T-cell (primary cell): ENCODE data around the gene AGAP3. TPM values are rescaled to one million over a fixed set of nuclear protein-coding genes. Genes with fewer than 3 reads are reported as not detected.

ENCODE experiments used
- ATAC-seq, 4 experiments: fragments of 200-7000 bp in 3 of 4; fragments of 150-1000 bp in 1 of 4; cut with Tn5 transposase; replicated peaks in 1 of 4; 1 replicate in 3 of 4; 2 replicates in 1 of 4; pipeline ENCODE4 v1.10.0; 2021; ENCODE audit warnings: moderate library complexity in 3 of 4, mild to moderate bottlenecking in 2 of 4, moderate number of reproducible peaks in 1 of 4
- CTCF ChIA-PET, 2 donors: fragments of 300-600 bp; sonication (Branson Sonifier 250); formaldehyde crosslinking; loops; one replicate each; lab custom pipeline; 2022; ENCODE audit warnings: antibody characterized with exemption in 2 of 2; lab: Charles Lee
- POLR2A ChIA-PET, 2 donors: fragments of 300-600 bp; sonication (Branson Sonifier 250); formaldehyde crosslinking; loops; one replicate each; lab custom pipeline; 2022; ENCODE audit warnings: antibody characterized with exemption in 2 of 2; lab: Charles Lee
- DNase-seq, 35 experiments: peaks; one replicate each; pipeline versions ENCODE4 v3.0.0 to v3.0.0-alpha.2; 2013 to 2023
- H3K27ac ChIP-seq: one replicate; pipeline ENCODE4 v1.5.1; 2013; ENCODE audit warnings: low read length
- H3K27me3 ChIP-seq, 2 experiments: replicated peaks in 1 of 2; 1 replicate in 1 of 2; 2 replicates in 1 of 2; pipeline versions ENCODE4 v1.6.1 to v1.7.0; 2013; ENCODE audit warnings: low read length in 1 of 2, mixed read lengths in 1 of 2; ENCODE audit not compliant: control insufficient read depth in 2 of 2, insufficient read depth in 2 of 2; ENCODE audit errors: extremely low read depth in 1 of 2
- H3K36me3 ChIP-seq, 2 donors: 1 replicate in 1 of 2; 2 replicates in 1 of 2; pipeline versions ENCODE4 v1.6.1 to v1.7.0; 2013; ENCODE audit warnings: low read length in 1 of 2; ENCODE audit not compliant: control insufficient read depth in 2 of 2, insufficient read depth in 1 of 2; ENCODE audit errors: extremely low read depth in 1 of 2
- H3K4me1 ChIP-seq, 2 experiments: 1 replicate in 1 of 2; 2 replicates in 1 of 2; pipeline versions ENCODE4 v1.6.1 to v1.7.0; 2013; ENCODE audit warnings: low read length in 2 of 2, mixed read lengths in 1 of 2; ENCODE audit not compliant: insufficient read depth in 2 of 2, control insufficient read depth in 1 of 2; ENCODE audit errors: extremely low read depth in 1 of 2
- H3K4me3 ChIP-seq, 2 donors: 1 replicate in 1 of 2; 2 replicates in 1 of 2; pipeline versions ENCODE4 v1.5.1 to v1.7.0; 2013; ENCODE audit warnings: mild to moderate bottlenecking in 2 of 2, low read length in 1 of 2, moderate library complexity in 1 of 2; ENCODE audit not compliant: control insufficient read depth in 1 of 2; ENCODE audit errors: extremely low read depth in 1 of 2
- H3K9me3 ChIP-seq: 2 replicates; pipeline ENCODE4 v1.7.0; 2013
- H3K27ac Mint-ChIP-seq, 2 donors: one replicate each; pipeline ENCODE4 v1.8.0; 2020 to 2021; ENCODE audit warnings: mild to moderate bottlenecking in 2 of 2, mixed read lengths in 2 of 2
- H3K27me3 Mint-ChIP-seq, 2 donors: one replicate each; pipeline ENCODE4 v1.8.0; 2021 to 2022; ENCODE audit warnings: mixed read lengths in 2 of 2
- H3K36me3 Mint-ChIP-seq: one replicate; pipeline ENCODE4 v1.8.0; 2021; ENCODE audit warnings: mixed read lengths
- H3K4me1 Mint-ChIP-seq, 3 donors: one replicate each; pipeline ENCODE4 v1.8.0; 2020 to 2022; ENCODE audit warnings: mixed read lengths in 3 of 3, mild to moderate bottlenecking in 1 of 3
- H3K4me3 Mint-ChIP-seq, 3 donors: one replicate each; pipeline ENCODE4 v1.8.0; 2020 to 2022; ENCODE audit warnings: mild to moderate bottlenecking in 3 of 3, mixed read lengths in 3 of 3, moderate library complexity in 3 of 3
- H3K9me3 Mint-ChIP-seq, 3 donors: one replicate each; pipeline ENCODE4 v1.8.0; 2020 to 2022; ENCODE audit warnings: mixed read lengths in 3 of 3
- WGBS: methylation state at CpG from one replicate; pipeline ENCODE4 v1.1.5; 2013; ENCODE audit warnings: missing lambda C conversion rate; ENCODE audit not compliant: insufficient coverage; 5-methylcytosine and 5-hydroxymethylcytosine counted together
- total RNA-seq, 35 experiments: library from RNA in 6 of 35; stranded (reverse) in 6 of 35; fragments of 120-200 nt in 1 of 35; gene quantifications; one replicate each; pipeline versions ENCODE4 v1.2.1 to v1.2.4 and lab custom pipeline; 2013 to 2026

AGAP3 gene
- total RNA-seq, 5 donors from 2014 or later (not counting 1 experiment from before 2014, with no cell fraction given), result 28.2 to 67.3 (median 50.9) TPM

DNA sequence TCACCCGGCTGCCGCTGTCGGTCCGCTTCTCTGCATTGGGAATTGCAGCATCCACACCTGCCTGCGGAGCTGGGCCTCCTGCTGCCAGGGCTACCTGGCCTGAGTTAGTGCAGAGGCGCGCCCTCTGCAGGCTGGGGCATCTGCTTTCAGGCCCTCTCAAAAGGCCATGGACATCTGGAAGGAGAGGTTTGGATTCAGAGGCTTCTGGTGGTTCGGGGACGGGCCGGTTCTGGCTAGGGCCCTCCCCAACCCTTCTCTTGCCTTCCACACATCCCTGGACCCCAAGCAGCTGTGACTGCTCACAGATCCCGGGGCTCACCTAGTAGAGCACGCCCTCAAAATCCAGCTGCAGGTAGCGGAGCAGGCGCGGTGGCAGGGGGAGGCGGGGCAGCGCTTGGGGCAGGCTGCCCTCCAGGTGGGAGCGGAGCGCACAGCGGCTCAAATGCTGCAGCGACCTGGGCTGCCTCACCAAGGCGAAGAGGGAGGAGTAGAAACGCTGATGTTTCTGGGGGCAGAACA lies 89.6 kb downstream of the AGAP3 start:
- Mint-ChIP-seq H3K27ac (no peak overlapping the region), H3K9me3 (no peaks in the 10 kb centered on the region), H3K27me3 (peaks cover 34 to 47% of the 10 kb centered on the region in 2 donors), H3K36me3 (no peaks in the 10 kb centered on the region), H3K4me1 (peaks cover 7 to 10% (median 9%) of the 10 kb centered on the region in 3 donors), H3K4me3 (no peak overlapping the region)
- H3K27ac ChIP-seq, result no peak overlapping the region
- WGBS, result 84% methylated on average over 20 of the region's 23 CpGs
- H3K36me3 ChIP-seq, result no peaks in the 10 kb centered on the region
- peaks cover 2 to 75% of the 10 kb centered on the region in 2 experiments for H3K27me3 ChIP-seq
- H3K9me3 ChIP-seq, result no peaks in the 10 kb centered on the region
- no peak overlapping the region for H3K4me3 ChIP-seq
- ATAC-seq (no peak), DNase-seq (no peak)
- ChIA-PET CTCF (interaction anchor here in 1 of 2 donors (0.6 kb wide), 2 partner anchors 10 to 222 kb away, joined by 3 to 4 read pairs; no protein-coding TSS in a partner anchor), POLR2A (no interaction called here)
- peaks cover 0 to 12% of the 10 kb centered on the region in 2 experiments for H3K4me1 ChIP-seq

DNA sequence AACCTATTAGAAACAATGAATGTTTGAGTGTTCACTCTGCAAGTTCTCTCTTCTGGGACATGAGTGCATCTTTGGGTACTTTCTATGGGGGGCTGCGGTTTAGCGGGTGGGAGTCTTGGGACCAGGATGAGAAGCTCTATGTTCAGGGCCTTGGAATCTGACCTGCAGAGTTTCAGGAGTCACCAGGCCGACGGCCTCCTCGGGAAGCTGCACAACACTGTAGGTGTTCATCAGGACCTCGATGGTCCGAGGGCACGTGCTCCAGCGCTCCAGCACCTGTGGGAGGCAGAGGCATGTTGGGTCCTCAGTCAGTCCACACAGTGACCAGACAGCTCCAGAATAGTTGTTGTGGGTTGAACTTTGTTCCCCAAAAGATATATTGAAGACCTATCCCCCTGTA lies 90.1 kb downstream of the AGAP3 start:
- H3K4me3 ChIP-seq, result no peak overlapping the region
- ATAC-seq, result no peak
- H3K27ac Mint-ChIP-seq, result no peak overlapping the region
- CTCF ChIA-PET, result interaction anchor here in 1 of 2 donors (0.6 kb wide), 2 partner anchors 10 to 223 kb away, joined by 3 to 4 read pairs; no protein-coding TSS in a partner anchor
- peaks cover 7 to 10% (median 9%) of the 10 kb centered on the region in 3 donors for H3K4me1 Mint-ChIP-seq
- peaks cover 34 to 41% of the 10 kb centered on the region in 2 donors for H3K27me3 Mint-ChIP-seq
- H3K9me3 ChIP-seq, result no peaks in the 10 kb centered on the region
- H3K36me3 ChIP-seq, result no peaks in the 10 kb centered on the region
- no peaks in the 10 kb centered on the region for H3K9me3 Mint-ChIP-seq
- 94% methylated on average over 4 of the region's 9 CpGs for WGBS
- no peak for DNase-seq
- POLR2A ChIA-PET, result no interaction called here
- H3K36me3 Mint-ChIP-seq, result no peaks in the 10 kb centered on the region
- peaks cover 0 to 12% of the 10 kb centered on the region in 2 experiments for H3K4me1 ChIP-seq
- H3K27me3 ChIP-seq, result peaks cover 2 to 77% of the 10 kb centered on the region in 2 experiments
- H3K4me3 Mint-ChIP-seq, result no peak overlapping the region
- H3K27ac ChIP-seq, result no peak overlapping the region

DNA sequence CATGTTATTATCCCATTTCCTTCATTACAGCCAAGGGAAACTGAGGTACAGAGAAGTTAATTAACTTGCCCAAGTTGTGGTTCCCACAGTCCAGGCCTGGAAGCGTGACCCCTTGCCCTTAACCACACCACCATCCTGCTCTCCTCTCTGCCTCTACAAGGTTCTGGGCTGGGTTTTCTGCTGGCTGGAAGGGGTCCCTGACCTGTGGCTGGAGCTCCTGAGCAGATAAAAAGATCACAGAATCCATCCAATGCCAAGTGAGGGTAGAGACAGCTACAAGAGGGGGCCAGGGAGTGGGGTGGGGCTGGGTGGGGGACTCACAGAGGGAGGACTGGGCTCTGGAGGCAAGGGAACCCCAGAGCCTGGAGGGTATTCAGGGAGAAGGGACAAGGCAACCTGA lies 91.0 kb downstream of the AGAP3 start:
- H3K27ac ChIP-seq, result no peak overlapping the region
- DNase-seq (no peak), ATAC-seq (no peak)
- no peaks in the 10 kb centered on the region for H3K36me3 ChIP-seq
- Mint-ChIP-seq H3K4me1 (peaks cover 6 to 9% (median 8%) of the 10 kb centered on the region in 3 donors), H3K27me3 (peaks cover 32 to 37% of the 10 kb centered on the region in 2 donors), H3K36me3 (no peaks in the 10 kb centered on the region), H3K9me3 (no peaks in the 10 kb centered on the region), H3K4me3 (no peak overlapping the region), H3K27ac (no peak overlapping the region)
- H3K27me3 ChIP-seq, result peaks cover 2 to 72% of the 10 kb centered on the region in 2 experiments
- POLR2A ChIA-PET, result no interaction called here
- CTCF ChIA-PET, result interaction anchor here (0.7 kb wide), 2 partner anchors 11 to 30 kb away, joined by 3 to 4 read pairs; no protein-coding TSS in a partner anchor
- no peaks in the 10 kb centered on the region for H3K9me3 ChIP-seq
- H3K4me1 ChIP-seq, result peaks cover 0 to 11% of the 10 kb centered on the region in 2 experiments
- no peak overlapping the region for H3K4me3 ChIP-seq
- WGBS, result no CpG with 5 or more reads among the region's 1 CpG

DNA sequence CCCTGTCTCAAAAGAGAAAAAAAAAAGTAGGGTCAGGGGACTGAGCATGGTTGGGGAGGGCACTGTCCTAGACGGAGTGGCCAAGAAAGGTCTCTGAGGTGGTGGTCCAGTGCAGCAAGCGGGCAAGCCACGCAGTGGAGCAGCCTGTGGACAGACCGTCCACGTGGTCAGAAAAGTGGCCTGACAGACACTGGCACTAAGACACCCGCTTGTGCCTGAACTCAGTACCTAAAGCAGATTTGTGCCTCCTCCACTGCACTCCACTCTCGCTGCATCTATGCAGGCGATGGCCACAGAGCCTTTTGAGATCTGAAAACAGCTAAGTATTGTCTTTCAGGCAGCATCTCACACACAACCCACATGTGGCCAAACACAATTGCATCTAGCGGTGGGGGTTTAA lies 92.0 kb downstream of the AGAP3 start:
- peaks cover 2 to 65% of the 10 kb centered on the region in 2 experiments for H3K27me3 ChIP-seq
- POLR2A ChIA-PET, result no interaction called here
- WGBS, result 87% methylated on average over 8 of the region's 9 CpGs
- Mint-ChIP-seq H3K9me3 (no peaks in the 10 kb centered on the region), H3K36me3 (no peaks in the 10 kb centered on the region), H3K4me1 (peaks cover 0 to 3% (median 0%) of the 10 kb centered on the region in 3 donors), H3K27me3 (peaks cover 24 to 29% of the 10 kb centered on the region in 2 donors), H3K27ac (no peak overlapping the region), H3K4me3 (no peak overlapping the region)
- H3K9me3 ChIP-seq, result no peaks in the 10 kb centered on the region
- H3K36me3 ChIP-seq, result no peaks in the 10 kb centered on the region
- CTCF ChIA-PET, result interaction anchor here in 1 of 2 donors (0.5 to 0.7 kb wide), 3 partner anchors 31 to 136 kb away, joined by 3 to 4 read pairs (median 3); no protein-coding TSS in a partner anchor
- H3K27ac ChIP-seq, result no peak overlapping the region
- ATAC-seq, result no peak
- DNase-seq, result no peak
- H3K4me3 ChIP-seq, result no peak overlapping the region
- peaks cover 0 to 4% of the 10 kb centered on the region in 2 experiments for H3K4me1 ChIP-seq

DNA sequence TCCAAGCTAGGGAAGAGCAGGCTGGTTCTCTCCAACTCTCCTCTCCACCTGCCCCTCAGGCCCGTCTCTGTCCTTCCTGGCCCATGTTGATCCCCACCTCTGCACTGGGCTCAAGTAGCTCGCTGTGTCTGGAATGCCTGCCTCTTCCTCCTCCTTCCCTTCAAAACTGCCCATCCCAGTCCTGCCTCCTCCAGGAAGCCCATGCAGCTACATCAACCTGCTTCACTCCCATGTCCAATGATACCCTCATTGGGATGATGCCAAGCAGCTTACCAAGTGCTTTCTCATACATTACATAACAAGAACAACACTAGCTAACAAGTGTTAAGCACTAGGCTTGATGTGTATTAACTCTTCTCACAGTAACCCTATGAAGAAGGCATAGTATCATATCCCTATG lies 92.6 kb downstream of the AGAP3 start:
- no peaks in the 10 kb centered on the region for H3K36me3 Mint-ChIP-seq
- peaks cover 18 to 24% of the 10 kb centered on the region in 2 donors for H3K27me3 Mint-ChIP-seq
- H3K27ac ChIP-seq, result no peak overlapping the region
- ATAC-seq (no peak), DNase-seq (no peak)
- H3K4me1 Mint-ChIP-seq, result peaks cover 0 to 3% (median 0%) of the 10 kb centered on the region in 3 donors
- no peaks in the 10 kb centered on the region for H3K9me3 ChIP-seq
- H3K27me3 ChIP-seq, result peaks cover 2 to 62% of the 10 kb centered on the region in 2 experiments
- H3K27ac Mint-ChIP-seq, result no peak overlapping the region
- CTCF ChIA-PET, result interaction anchor here in 1 of 2 donors (0.5 kb wide), 1 partner anchor 136 kb away, joined by 3 read pairs; no protein-coding TSS in a partner anchor
- no peaks in the 10 kb centered on the region for H3K36me3 ChIP-seq
- H3K4me1 ChIP-seq, result peaks cover 0 to 4% of the 10 kb centered on the region in 2 experiments
- no peak overlapping the region for H3K4me3 ChIP-seq
- no peaks in the 10 kb centered on the region for H3K9me3 Mint-ChIP-seq
- WGBS, result 87% methylated on average over 2 of the region's 2 CpGs
- no peak overlapping the region for H3K4me3 Mint-ChIP-seq
- POLR2A ChIA-PET, result no interaction called here

DNA sequence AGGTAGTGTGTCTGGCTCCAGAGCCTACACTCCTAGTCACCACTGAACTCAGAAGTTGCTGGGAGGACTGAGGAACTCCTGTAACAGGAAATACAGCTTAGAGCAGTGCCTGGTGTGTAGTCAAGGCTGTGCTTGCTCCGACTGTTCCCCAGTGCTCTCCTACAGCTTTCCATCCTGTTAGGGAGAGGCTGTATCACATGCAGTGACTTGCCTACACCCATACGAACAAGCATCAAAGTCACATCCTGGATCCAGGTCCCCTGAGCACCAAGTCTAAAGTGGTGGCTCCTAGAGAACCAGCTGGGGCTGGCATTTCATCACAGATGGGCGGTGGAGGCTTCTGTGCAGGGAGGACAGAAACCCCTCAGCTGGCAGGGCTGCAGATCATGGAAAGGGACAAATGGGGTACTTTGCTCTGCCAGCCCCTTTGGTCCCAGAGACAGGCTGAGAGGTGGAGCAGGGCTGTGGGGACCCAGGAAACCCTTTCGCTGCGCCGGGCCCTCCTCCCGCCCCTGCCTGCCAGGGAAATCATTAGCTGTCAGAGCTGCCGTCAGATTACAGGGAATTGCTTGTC lies 93.1 kb downstream of the AGAP3 start:
- DNase-seq, result peak in 1 of 35 experiments; percentile 3
- Mint-ChIP-seq H3K9me3 (no peaks in the 10 kb centered on the region), H3K4me1 (peaks cover 0 to 3% (median 0%) of the 10 kb centered on the region in 3 donors), H3K27me3 (peaks cover 18 to 24% of the 10 kb centered on the region in 2 donors), H3K36me3 (no peaks in the 10 kb centered on the region), H3K27ac (no peak overlapping the region), H3K4me3 (no peak overlapping the region)
- POLR2A ChIA-PET, result no interaction called here
- CTCF ChIA-PET, result no interaction called here
- H3K4me1 ChIP-seq, result peaks cover 0 to 4% of the 10 kb centered on the region in 2 experiments
- no peaks in the 10 kb centered on the region for H3K9me3 ChIP-seq
- H3K27me3 ChIP-seq, result peaks cover 2 to 57% of the 10 kb centered on the region in 2 experiments
- WGBS, result 90% methylated on average over 6 of the region's 8 CpGs
- no peak for ATAC-seq
- no peak overlapping the region for H3K27ac ChIP-seq
- H3K4me3 ChIP-seq, result no peak overlapping the region
- no peaks in the 10 kb centered on the region for H3K36me3 ChIP-seq
